ENCODE measurements around the gene CLN5.

- TF ChIP-seq POLR2A (IDR thresholded peaks at IDR 0.05) = no peak
- TF ChIP-seq, protein P1, sequence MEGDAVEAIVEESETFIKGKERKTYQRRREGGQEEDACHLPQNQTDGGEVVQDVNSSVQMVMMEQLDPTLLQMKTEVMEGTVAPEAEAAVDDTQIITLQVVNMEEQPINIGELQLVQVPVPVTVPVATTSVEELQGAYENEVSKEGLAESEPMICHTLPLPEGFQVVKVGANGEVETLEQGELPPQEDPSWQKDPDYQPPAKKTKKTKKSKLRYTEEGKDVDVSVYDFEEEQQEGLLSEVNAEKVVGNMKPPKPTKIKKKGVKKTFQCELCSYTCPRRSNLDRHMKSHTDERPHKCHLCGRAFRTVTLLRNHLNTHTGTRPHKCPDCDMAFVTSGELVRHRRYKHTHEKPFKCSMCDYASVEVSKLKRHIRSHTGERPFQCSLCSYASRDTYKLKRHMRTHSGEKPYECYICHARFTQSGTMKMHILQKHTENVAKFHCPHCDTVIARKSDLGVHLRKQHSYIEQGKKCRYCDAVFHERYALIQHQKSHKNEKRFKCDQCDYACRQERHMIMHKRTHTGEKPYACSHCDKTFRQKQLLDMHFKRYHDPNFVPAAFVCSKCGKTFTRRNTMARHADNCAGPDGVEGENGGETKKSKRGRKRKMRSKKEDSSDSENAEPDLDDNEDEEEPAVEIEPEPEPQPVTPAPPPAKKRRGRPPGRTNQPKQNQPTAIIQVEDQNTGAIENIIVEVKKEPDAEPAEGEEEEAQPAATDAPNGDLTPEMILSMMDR (IDR thresholded peaks at IDR 0.05) = no peak
Observed at GRCh38 chr13:76968041-76968440, 23.8 kb upstream of the CLN5 start.

Data from esophagus squamous epithelium (tissue), 4 donors.